ENCODE results near the gene DUSP5.

- TF ChIP-seq EZH2 (IDR thresholded peaks at IDR 0.05; ENCODE audit: borderline replicate concordance, low read length) (no peak), CTCF (conservative IDR thresholded peaks at IDR 0.05 in 1 of 2, IDR thresholded peaks at IDR 0.05 in 1 of 2; ENCODE audit: extremely low read depth in 1 of 2, insufficient read depth in 1 of 2, low read depth in 1 of 2, low read length in 2 of 2) (no peak)
These were observed 13.0 kb downstream of the DUSP5 start for GRCh38 chr10:110510730-110511129.

Data from mammary epithelial cell (primary cell).